ENCODE measurements around the gene TRPV2.
"Not testable (repeated sequence)": the region's sequence is repeated elsewhere in the genome, so short reads cannot be mapped to it uniquely, and the experiment has no call there.

- TF ChIP-seq CTCF (conservative IDR thresholded peaks at IDR 0.05; ENCODE audit: low read depth in 2 of 2); EZH2 (IDR thresholded peaks at IDR 0.05; ENCODE audit: low read depth, unreplicated experiment); REST (IDR thresholded peaks at IDR 0.05; ENCODE audit: unreplicated experiment); ZNF114 (CRISPR knock-in tag; IDR thresholded peaks at IDR 0.05); ETS1 (IDR thresholded peaks at IDR 0.05): not testable (repeated sequence)
Measured at GRCh38 chr17:16392491-16392890, 22.9 kb upstream of the TRPV2 start.

All from GM23338 (cell line).